Measurements from ENCODE around the gene LRRC37A2. TPM values are rescaled to one million over a fixed set of nuclear protein-coding genes. Genes with fewer than 3 reads are reported as not detected.
"Not testable (repeated sequence)": the region's sequence is repeated elsewhere in the genome, so short reads cannot be mapped to it uniquely, and the experiment has no call there.

LRRC37A2 gene
- polyA plus RNA-seq, 2 donors: 2.0 to 7.6 TPM

- not testable (repeated sequence) for H3K4me1 ChIP-seq (ENCODE audit: control insufficient read depth in 2 of 2, insufficient read depth in 2 of 2, low read length in 1 of 2); H3K27me3 ChIP-seq (ENCODE audit: control insufficient read depth in 1 of 2, insufficient read depth in 2 of 2, low read length in 2 of 2); H3K36me3 ChIP-seq (ENCODE audit: control insufficient read depth in 2 of 2, insufficient read depth in 2 of 2, low read length in 1 of 2); H3K27ac ChIP-seq (ENCODE audit: low read depth in 2 of 2, low read length in 1 of 2); H3K9me3 ChIP-seq (ENCODE audit: control insufficient read depth in 2 of 2, insufficient read depth in 1 of 2, low read depth in 1 of 2, low read length in 1 of 2); H3K4me3 ChIP-seq (ENCODE audit: low read depth in 1 of 2, low read length in 2 of 2)
- no CpG with 5 or more reads among the region's 95 CpGs for WGBS, 2 donors
Observed at GRCh38 chr17:46590157-46591146, 78.2 kb downstream of the LRRC37A2 start, which contains the start of gene NSF. Gene NSF, plus strand, starts transcription at chr17:46590669. Its CDS starts 107 bp downstream, at chr17:46590776.

GRCh38 chr17:46591332-46591731 lies 79.1 kb downstream of the LRRC37A2 start:
- H3K27ac ChIP-seq (ENCODE audit: low read depth in 2 of 2, low read length in 1 of 2); H3K4me1 ChIP-seq (ENCODE audit: control insufficient read depth in 2 of 2, insufficient read depth in 2 of 2, low read length in 1 of 2); H3K4me3 ChIP-seq (ENCODE audit: low read depth in 1 of 2, low read length in 2 of 2); H3K27me3 ChIP-seq (ENCODE audit: control insufficient read depth in 1 of 2, insufficient read depth in 2 of 2, low read length in 2 of 2); H3K9me3 ChIP-seq (ENCODE audit: control insufficient read depth in 2 of 2, insufficient read depth in 1 of 2, low read depth in 1 of 2, low read length in 1 of 2); H3K36me3 ChIP-seq (ENCODE audit: control insufficient read depth in 2 of 2, insufficient read depth in 2 of 2, low read length in 1 of 2): not testable (repeated sequence)
- WGBS, 2 donors: no CpG with 5 or more reads among the region's 7 CpGs

- WGBS, 2 donors: 33 to 43% methylated on average over 2 of the region's 3 CpGs
- not testable (repeated sequence) for H3K27ac ChIP-seq (ENCODE audit: low read depth in 2 of 2, low read length in 1 of 2); H3K9me3 ChIP-seq (ENCODE audit: control insufficient read depth in 2 of 2, insufficient read depth in 1 of 2, low read depth in 1 of 2, low read length in 1 of 2); H3K4me1 ChIP-seq (ENCODE audit: control insufficient read depth in 2 of 2, insufficient read depth in 2 of 2, low read length in 1 of 2); H3K4me3 ChIP-seq (ENCODE audit: low read depth in 1 of 2, low read length in 2 of 2); H3K27me3 ChIP-seq (ENCODE audit: control insufficient read depth in 1 of 2, insufficient read depth in 2 of 2, low read length in 2 of 2); H3K36me3 ChIP-seq (ENCODE audit: control insufficient read depth in 2 of 2, insufficient read depth in 2 of 2, low read length in 1 of 2)
Observed at GRCh38 chr17:46598344-46598931, 86.2 kb downstream of the LRRC37A2 start.

- no CpG with 5 or more reads among the region's 3 CpGs for WGBS, 2 donors
- not testable (repeated sequence) for H3K36me3 ChIP-seq (ENCODE audit: control insufficient read depth in 2 of 2, insufficient read depth in 2 of 2, low read length in 1 of 2); H3K4me3 ChIP-seq (ENCODE audit: low read depth in 1 of 2, low read length in 2 of 2); H3K9me3 ChIP-seq (ENCODE audit: control insufficient read depth in 2 of 2, insufficient read depth in 1 of 2, low read depth in 1 of 2, low read length in 1 of 2); H3K27ac ChIP-seq (ENCODE audit: low read depth in 2 of 2, low read length in 1 of 2); H3K4me1 ChIP-seq (ENCODE audit: control insufficient read depth in 2 of 2, insufficient read depth in 2 of 2, low read length in 1 of 2); H3K27me3 ChIP-seq (ENCODE audit: control insufficient read depth in 1 of 2, insufficient read depth in 2 of 2, low read length in 2 of 2)
Observed at GRCh38 chr17:46600767-46601166, 88.5 kb downstream of the LRRC37A2 start.

DNA sequence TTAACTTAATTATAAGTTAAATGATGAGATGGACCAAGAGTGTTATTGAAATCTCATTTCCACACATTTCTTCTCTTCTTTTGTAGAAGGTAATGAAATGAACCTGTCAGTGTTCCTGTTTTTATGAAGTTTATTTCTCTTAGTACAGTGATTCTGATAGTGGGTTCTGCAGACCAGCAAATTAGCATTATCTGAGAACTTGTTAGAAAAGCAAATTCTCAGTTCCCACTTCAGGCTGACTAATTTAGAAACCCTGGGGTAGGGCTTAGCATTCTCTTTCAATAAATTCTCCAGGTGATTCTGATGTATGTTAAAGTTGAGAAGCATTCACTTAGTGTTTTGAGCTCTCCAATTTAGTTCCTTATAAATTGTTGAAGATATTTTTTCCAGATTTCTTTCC lies 90.9 kb downstream of the LRRC37A2 start:
- H3K4me1 ChIP-seq (ENCODE audit: control insufficient read depth in 2 of 2, insufficient read depth in 2 of 2, low read length in 1 of 2); H3K9me3 ChIP-seq (ENCODE audit: control insufficient read depth in 2 of 2, insufficient read depth in 1 of 2, low read depth in 1 of 2, low read length in 1 of 2); H3K4me3 ChIP-seq (ENCODE audit: low read depth in 1 of 2, low read length in 2 of 2); H3K27me3 ChIP-seq (ENCODE audit: control insufficient read depth in 1 of 2, insufficient read depth in 2 of 2, low read length in 2 of 2); H3K36me3 ChIP-seq (ENCODE audit: control insufficient read depth in 2 of 2, insufficient read depth in 2 of 2, low read length in 1 of 2); H3K27ac ChIP-seq (ENCODE audit: low read depth in 2 of 2, low read length in 1 of 2): not testable (repeated sequence)

Other genes with a start within 250 kb of the LRRC37A2 start
- 1 to 10 TPM in 1 of 2 donors, under 1 TPM in 1; 0.55 to 2.5 TPM for gene LRRC37A, start 217.3 kb upstream of the LRRC37A2 start, polyA plus RNA-seq
- 1 to 10 TPM; 5.7 to 6.4 TPM for gene ARL17B, start 150.7 kb upstream of the LRRC37A2 start, polyA plus RNA-seq
- gene ARL17A, start 67.2 kb downstream of the LRRC37A2 start, polyA plus RNA-seq: 1 to 10 TPM; 2.0 to 5.8 TPM
- gene NSF, start 78.2 kb downstream of the LRRC37A2 start, polyA plus RNA-seq: 10 to 100 TPM in 1 of 2 donors, 1 to 10 TPM in 1; 9.0 to 16.4 TPM